ENCODE measurements around the gene PHLDB2. TPM values are rescaled to one million over a fixed set of nuclear protein-coding genes. Genes with fewer than 3 reads are reported as not detected.
A peak's percentile ranks its signal among the peaks of the same experiment; 100 is the strongest.

Gene PHLDB2
- total and polyA plus RNA-seq, 3 donors from 2014 or later = 11.7 to 16.5 (median 12.3) TPM

GRCh38 chr3:111906656-111907055, 47.6 kb downstream of the PHLDB2 start:
- H3K4me3 ChIP-seq = no peak overlapping the region
- no peak overlapping the region for H3K27ac ChIP-seq
- H3K36me3 ChIP-seq (ENCODE audit: low read depth, missing control alignments) = no peaks in the 10 kb centered on the region
- H3K9me3 ChIP-seq = no peaks in the 10 kb centered on the region
- intact Hi-C loops (cut with DNase I; ENCODE audit: low total_unique reads) = no loop called here
- no peaks in the 10 kb centered on the region for H3K27me3 ChIP-seq
- H3K4me1 ChIP-seq = no peaks in the 10 kb centered on the region
- TF ChIP-seq POLR2A (IDR thresholded peaks at IDR 0.05) (no peak), CTCF (IDR thresholded peaks at IDR 0.05) (no peak)
- DNase-seq = no peak
- 86 to 89% methylated on average over 2 of the region's 2 CpGs for WGBS, 2 donors

GRCh38 chr3:111907151-111907550, 48.1 kb downstream of the PHLDB2 start:
- Histone ChIP-seq H3K4me3 (no peak overlapping the region), H3K27me3 (no peaks in the 10 kb centered on the region), H3K36me3 (ENCODE audit: low read depth, missing control alignments) (no peaks in the 10 kb centered on the region), H3K27ac (no peak overlapping the region), H3K4me1 (no peaks in the 10 kb centered on the region), H3K9me3 (no peaks in the 10 kb centered on the region)
- intact Hi-C loops (cut with DNase I; ENCODE audit: low total_unique reads) = no loop called here
- WGBS, 2 donors = 81 to 84% methylated on average over 4 of the region's 4 CpGs
- TF ChIP-seq POLR2A (IDR thresholded peaks at IDR 0.05) = no peak
- DNase-seq = no peak

DNA sequence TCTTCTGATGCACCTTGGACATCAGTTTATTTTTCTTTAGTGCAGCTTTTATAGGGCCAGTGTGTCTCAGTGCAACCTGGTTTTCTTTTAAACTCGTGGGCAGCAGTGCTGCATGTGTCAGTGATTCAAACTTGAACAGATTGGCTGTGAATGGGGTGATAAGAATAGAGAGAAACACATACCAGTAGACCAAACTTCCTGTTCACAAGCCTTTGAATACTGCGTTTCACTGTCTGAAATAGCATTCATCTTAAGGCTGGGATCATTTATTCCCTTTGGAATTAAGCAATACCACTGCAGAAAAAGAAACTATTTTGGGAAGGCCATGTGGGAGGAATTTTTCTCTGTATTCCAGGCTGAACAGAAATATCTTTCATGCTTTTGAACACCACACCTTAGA, 51.7 kb downstream of the PHLDB2 start:
- DNase-seq = no peak
- 16 to 39% methylated on average over 2 of the region's 2 CpGs for WGBS, 2 donors
- Histone ChIP-seq H3K36me3 (ENCODE audit: low read depth, missing control alignments) (no peaks in the 10 kb centered on the region), H3K4me3 (no peak overlapping the region), H3K27me3 (no peaks in the 10 kb centered on the region), H3K9me3 (no peaks in the 10 kb centered on the region), H3K4me1 (no peaks in the 10 kb centered on the region), H3K27ac (peak overlapping the region in 1 of 2 donors; percentile 38)
- intact Hi-C loops (cut with DNase I; ENCODE audit: low total_unique reads) = no loop called here
- TF ChIP-seq CTCF (IDR thresholded peaks at IDR 0.05) (no peak), POLR2A (IDR thresholded peaks at IDR 0.05) (no peak)

DNA sequence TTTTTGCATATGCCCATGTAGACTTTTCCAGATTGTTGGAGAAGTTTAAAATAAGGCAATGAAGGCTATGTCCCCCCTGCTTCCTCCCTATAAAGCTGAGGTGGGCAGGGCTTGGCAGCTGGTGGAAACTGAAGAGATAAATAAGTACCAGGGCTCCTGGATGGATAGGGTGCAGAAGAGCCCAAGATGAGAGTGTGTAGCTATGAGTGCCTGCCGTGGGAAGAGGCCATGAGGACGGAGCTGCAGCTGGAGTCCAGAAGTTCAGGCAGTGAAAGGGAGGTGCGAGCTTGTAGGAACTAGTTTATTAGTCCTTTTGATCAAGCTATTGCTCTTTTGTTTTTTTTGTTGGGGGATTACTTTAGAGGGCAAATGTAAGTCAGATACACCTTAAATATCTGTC, 52.4 kb downstream of the PHLDB2 start:
- intact Hi-C loops (cut with DNase I; ENCODE audit: low total_unique reads) = no loop called here
- Histone ChIP-seq H3K4me1 (no peaks in the 10 kb centered on the region), H3K27ac (peak overlapping the region in 1 of 2 donors; percentile 38), H3K9me3 (no peaks in the 10 kb centered on the region), H3K4me3 (no peak overlapping the region), H3K27me3 (no peaks in the 10 kb centered on the region), H3K36me3 (ENCODE audit: low read depth, missing control alignments) (no peaks in the 10 kb centered on the region)
- 46 to 49% methylated on average over 3 of the region's 3 CpGs for WGBS, 2 donors
- DNase-seq = no peak
- no peak for TF ChIP-seq CTCF (IDR thresholded peaks at IDR 0.05)
- no peak for TF ChIP-seq POLR2A (IDR thresholded peaks at IDR 0.05)

DNA sequence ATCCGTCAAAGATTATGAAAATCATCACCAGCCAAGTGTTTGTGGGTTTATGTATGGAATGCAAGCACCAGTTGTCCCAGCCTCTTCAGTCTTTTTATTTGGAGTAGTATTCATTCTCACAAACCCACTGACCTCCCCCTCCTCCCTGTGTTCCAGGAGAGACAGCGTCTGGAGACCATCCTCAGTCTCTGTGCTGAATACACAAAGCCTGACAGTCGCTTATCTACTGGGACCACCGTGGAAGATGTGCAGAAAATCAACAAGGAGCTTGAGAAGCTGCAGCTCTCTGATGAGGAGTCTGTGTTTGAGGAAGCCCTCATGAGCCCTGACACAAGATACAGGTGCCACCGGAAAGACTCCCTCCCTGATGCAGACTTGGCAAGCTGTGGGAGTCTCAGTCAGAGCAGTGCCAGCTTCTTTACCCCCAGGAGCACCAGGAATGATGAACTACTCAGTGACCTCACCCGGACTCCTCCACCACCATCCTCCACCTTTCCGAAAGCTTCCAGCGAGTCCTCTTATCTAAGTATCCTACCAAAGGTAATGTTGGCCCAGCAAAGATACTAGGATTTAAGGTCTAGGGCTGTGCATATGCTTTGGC, 54.2 kb downstream of the PHLDB2 start:
- intact Hi-C loops (cut with DNase I; ENCODE audit: low total_unique reads) = no loop called here
- 80 to 85% methylated on average over 8 of the region's 8 CpGs for WGBS, 2 donors
- no peaks in the 10 kb centered on the region for H3K4me1 ChIP-seq
- no peak for DNase-seq
- H3K27me3 ChIP-seq = no peaks in the 10 kb centered on the region
- no peaks in the 10 kb centered on the region for H3K36me3 ChIP-seq (ENCODE audit: low read depth, missing control alignments)
- H3K27ac ChIP-seq = no peak overlapping the region
- no peak for TF ChIP-seq POLR2A (IDR thresholded peaks at IDR 0.05)
- TF ChIP-seq CTCF (IDR thresholded peaks at IDR 0.05) = no peak
- no peaks in the 10 kb centered on the region for H3K9me3 ChIP-seq
- H3K4me3 ChIP-seq = no peak overlapping the region
